Liver (tissue), 9 donors: ENCODE measurements around the gene ABHD2. TPM values are rescaled to one million over a fixed set of nuclear protein-coding genes. Genes with fewer than 3 reads are reported as not detected.

Experiments used
- DNase-seq: peaks from one replicate; pipeline ENCODE4 v3.0.0-alpha.2; 2017; ENCODE audit warnings: low spot score
- H3K27ac ChIP-seq, 2 donors: one replicate each; pipeline ENCODE4 v1.7.0; 2013; ENCODE audit warnings: inconsistent platforms in 2 of 2, low read length in 2 of 2, control low read depth in 1 of 2, low read depth in 1 of 2, mild to moderate bottlenecking in 1 of 2
- H3K27me3 ChIP-seq, 4 donors: one replicate each; pipeline versions ENCODE4 v1.6.1 to v1.7.0; 2013; ENCODE audit warnings: low read length in 3 of 4, inconsistent platforms in 1 of 4, mild to moderate bottlenecking in 1 of 4, moderate library complexity in 1 of 4; ENCODE audit not compliant: control insufficient read depth in 4 of 4, insufficient read depth in 4 of 4
- H3K36me3 ChIP-seq, 4 donors: one replicate each; pipeline versions ENCODE4 v1.6.1 to v1.7.0; 2013; ENCODE audit warnings: low read length in 3 of 4, mild to moderate bottlenecking in 3 of 4, low read depth in 1 of 4, moderate library complexity in 1 of 4; ENCODE audit not compliant: control insufficient read depth in 4 of 4, insufficient read depth in 3 of 4
- H3K4me1 ChIP-seq, 4 donors: one replicate each; pipeline versions ENCODE4 v1.6.1 to v1.7.0; 2013; ENCODE audit warnings: low read length in 3 of 4, mild to moderate bottlenecking in 3 of 4, moderate library complexity in 1 of 4; ENCODE audit not compliant: control insufficient read depth in 4 of 4, insufficient read depth in 4 of 4
- H3K4me3 ChIP-seq, 3 donors: one replicate each; pipeline versions ENCODE4 v1.6.1 to v1.7.0; 2013; ENCODE audit warnings: low read length in 3 of 3, control low read depth in 1 of 3, low read depth in 1 of 3, mild to moderate bottlenecking in 1 of 3
- H3K9ac ChIP-seq, 2 donors: one replicate each; pipeline ENCODE4 v1.7.0; 2013; ENCODE audit warnings: low read length in 2 of 2, mild to moderate bottlenecking in 2 of 2, moderate library complexity in 2 of 2, control low read depth in 1 of 2, low read depth in 1 of 2
- H3K9me3 ChIP-seq, 4 donors: one replicate each; pipeline versions ENCODE4 v1.6.1 to v1.7.0; 2013; ENCODE audit warnings: low read length in 3 of 4; ENCODE audit not compliant: control insufficient read depth in 4 of 4
- CTCF ChIP-seq: fragments of 150-350 bp; IDR thresholded peaks from 2 replicates; pipeline ENCODE4 v1.5.1; 2017; ENCODE audit warnings: improper control_type of control experiment, low read depth, low read length; ENCODE audit not compliant: missing input control
- EGR1 ChIP-seq, 2 donors: IDR thresholded peaks; 2 replicates each; pipeline ENCODE4 v1.6.1; 2016 to 2018; ENCODE audit warnings: antibody characterized with exemption in 2 of 2, low read depth in 2 of 2
- FOXA1 ChIP-seq: IDR thresholded peaks from 2 replicates; pipeline ENCODE4 v1.6.1; 2016; ENCODE audit warnings: antibody characterized with exemption
- FOXA2 ChIP-seq: IDR thresholded peaks from 2 replicates; pipeline ENCODE4 v1.6.1; 2016; ENCODE audit warnings: antibody characterized with exemption
- GABPA ChIP-seq, 2 donors: IDR thresholded peaks in 1 of 2; conservative IDR thresholded peaks in 1 of 2; 2 replicates each; pipeline ENCODE4 v1.6.1; 2016; ENCODE audit warnings: antibody characterized with exemption in 2 of 2, mild to moderate bottlenecking in 1 of 2, moderate library complexity in 1 of 2
- HNF4A ChIP-seq, 2 donors: conservative IDR thresholded peaks; 2 replicates each; pipeline ENCODE4 v1.6.1; 2016; ENCODE audit warnings: antibody characterized with exemption in 2 of 2, mild to moderate bottlenecking in 2 of 2
- HNF4G ChIP-seq: IDR thresholded peaks from 2 replicates; pipeline ENCODE4 v1.6.1; 2016; ENCODE audit warnings: antibody characterized with exemption
- JUND ChIP-seq, 2 donors: IDR thresholded peaks; 2 replicates each; pipeline ENCODE4 v1.6.1; 2016; ENCODE audit warnings: antibody characterized with exemption in 2 of 2
- MAX ChIP-seq: IDR thresholded peaks from 2 replicates; pipeline ENCODE4 v1.6.1; 2016; ENCODE audit warnings: antibody characterized with exemption
- NR2F2 ChIP-seq: IDR thresholded peaks from 2 replicates; pipeline ENCODE4 v1.6.1; 2016; ENCODE audit warnings: antibody characterized with exemption
- RAD21 ChIP-seq, 2 donors: IDR thresholded peaks; 2 replicates each; pipeline ENCODE4 v1.6.1; 2016; ENCODE audit warnings: antibody characterized with exemption in 2 of 2, mild to moderate bottlenecking in 2 of 2
- RXRA ChIP-seq, 2 donors: IDR thresholded peaks; 2 replicates each; pipeline ENCODE4 v1.6.1; 2017 to 2018; ENCODE audit warnings: antibody characterized with exemption in 2 of 2, mild to moderate bottlenecking in 1 of 2
- SP1 ChIP-seq: IDR thresholded peaks from 2 replicates; pipeline ENCODE4 v1.6.1; 2018; ENCODE audit warnings: antibody characterized with exemption, mild to moderate bottlenecking
- TAF1 ChIP-seq: conservative IDR thresholded peaks from 2 replicates; pipeline ENCODE4 v1.6.1; 2016; ENCODE audit warnings: antibody characterized with exemption, mild to moderate bottlenecking
- YY1 ChIP-seq: IDR thresholded peaks from 2 replicates; pipeline ENCODE4 v1.6.1; 2016; ENCODE audit warnings: antibody characterized with exemption, mild to moderate bottlenecking
- WGBS: extraction: QIAGEN DNeasy Blood & Tissue Kit; methylation state at CpG from one replicate; pipeline ENCODE4 v1.1.7; 2013; 5-methylcytosine and 5-hydroxymethylcytosine counted together
- polyA plus RNA-seq, 2 donors: library from polyadenylated mRNA; stranded (reverse) in 1 of 2; unstranded in 1 of 2; fragments of 200-250 nt in 1 of 2; fragments of >200 nt in 1 of 2; fragmentation: Nextera tagmentation in 1 of 2; extraction: Ambion mirVana in 1 of 2; gene quantifications; one replicate each; pipeline versions ENCODE4 v1.2.1 to v1.2.3, GENCODE V29; 2013 to 2015
- total RNA-seq, 2 donors: library from RNA; depleted of rRNA; stranded (reverse); fragments of >200 nt; gene quantifications; one replicate each; pipeline ENCODE4 v1.2.3, GENCODE V29; 2014
- TF ChIP-seq, protein P1 (sequence below): IDR thresholded peaks from 2 replicates; pipeline ENCODE4 v1.6.1; 2016; ENCODE audit warnings: antibody characterized with exemption
- TF ChIP-seq, protein P2 (sequence below): IDR thresholded peaks from 2 replicates; pipeline ENCODE4 v1.6.1; 2016; ENCODE audit warnings: antibody characterized with exemption, mild to moderate bottlenecking
- TF ChIP-seq, protein P3 (sequence below): IDR thresholded peaks from 2 replicates; pipeline ENCODE4 v1.6.1; 2016; ENCODE audit warnings: antibody characterized with exemption
- donor health status: healthy.
- donor health status: healthy.
- donor health status: healthy.
- donor health status: healthy.
- donor health status: healthy.

ABHD2 gene
- total and polyA plus RNA-seq, 4 donors: 34.6 to 663 (median 65.1) TPM

DNA sequence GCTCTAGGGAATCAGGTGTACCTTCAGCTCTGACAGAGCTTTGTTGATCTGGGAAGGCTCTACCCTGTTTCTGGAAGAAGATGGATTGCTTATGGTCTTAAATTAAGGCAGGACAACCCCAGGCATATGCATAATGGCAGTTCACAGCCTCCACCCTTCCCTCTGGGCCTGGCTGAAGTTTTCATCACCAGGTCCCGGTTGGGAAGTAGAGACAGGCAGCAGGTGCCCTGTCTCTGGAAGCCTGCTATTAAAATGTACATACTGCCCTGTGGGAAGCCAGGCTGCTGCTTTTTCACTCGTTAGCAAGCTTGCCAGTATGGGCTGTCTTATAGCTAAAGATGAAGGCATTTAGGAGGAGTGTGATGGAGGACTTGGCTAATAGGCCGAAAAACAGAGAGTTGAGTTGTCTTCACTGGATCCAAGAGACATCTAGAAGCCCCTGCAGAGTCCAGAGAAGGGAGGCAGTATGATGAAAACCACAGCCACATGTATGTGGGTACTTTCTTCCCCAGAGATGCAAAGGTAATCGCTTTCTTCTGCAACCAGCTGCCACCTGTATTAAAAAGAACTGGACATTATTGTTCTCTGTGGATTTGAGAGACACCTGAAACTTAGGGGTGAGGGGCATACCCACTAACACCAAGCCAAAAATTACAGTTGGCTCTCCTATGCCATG, 34.4 kb downstream of the ABHD2 start:
- TF ChIP-seq HNF4A (conservative IDR thresholded peaks at IDR 0.05) (no peak), RXRA (IDR thresholded peaks at IDR 0.05) (no peak), EGR1 (IDR thresholded peaks at IDR 0.05; ENCODE audit: low read depth in 2 of 2) (no peak), SP1 (no peak), TAF1 (no peak), FOXA2 (no peak), GABPA (IDR thresholded peaks at IDR 0.05 in 1 of 2, conservative IDR thresholded peaks at IDR 0.05 in 1 of 2) (no peak), RAD21 (IDR thresholded peaks at IDR 0.05) (no peak), NR2F2 (no peak), JUND (IDR thresholded peaks at IDR 0.05) (no peak), MAX (no peak), HNF4G (no peak), CTCF (no peak), YY1 (no peak), FOXA1 (no peak)
- TF ChIP-seq, protein P1, sequence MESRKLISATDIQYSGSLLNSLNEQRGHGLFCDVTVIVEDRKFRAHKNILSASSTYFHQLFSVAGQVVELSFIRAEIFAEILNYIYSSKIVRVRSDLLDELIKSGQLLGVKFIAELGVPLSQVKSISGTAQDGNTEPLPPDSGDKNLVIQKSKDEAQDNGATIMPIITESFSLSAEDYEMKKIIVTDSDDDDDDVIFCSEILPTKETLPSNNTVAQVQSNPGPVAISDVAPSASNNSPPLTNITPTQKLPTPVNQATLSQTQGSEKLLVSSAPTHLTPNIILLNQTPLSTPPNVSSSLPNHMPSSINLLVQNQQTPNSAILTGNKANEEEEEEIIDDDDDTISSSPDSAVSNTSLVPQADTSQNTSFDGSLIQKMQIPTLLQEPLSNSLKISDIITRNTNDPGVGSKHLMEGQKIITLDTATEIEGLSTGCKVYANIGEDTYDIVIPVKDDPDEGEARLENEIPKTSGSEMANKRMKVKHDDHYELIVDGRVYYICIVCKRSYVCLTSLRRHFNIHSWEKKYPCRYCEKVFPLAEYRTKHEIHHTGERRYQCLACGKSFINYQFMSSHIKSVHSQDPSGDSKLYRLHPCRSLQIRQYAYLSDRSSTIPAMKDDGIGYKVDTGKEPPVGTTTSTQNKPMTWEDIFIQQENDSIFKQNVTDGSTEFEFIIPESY: no peak
- TF ChIP-seq, protein P2, sequence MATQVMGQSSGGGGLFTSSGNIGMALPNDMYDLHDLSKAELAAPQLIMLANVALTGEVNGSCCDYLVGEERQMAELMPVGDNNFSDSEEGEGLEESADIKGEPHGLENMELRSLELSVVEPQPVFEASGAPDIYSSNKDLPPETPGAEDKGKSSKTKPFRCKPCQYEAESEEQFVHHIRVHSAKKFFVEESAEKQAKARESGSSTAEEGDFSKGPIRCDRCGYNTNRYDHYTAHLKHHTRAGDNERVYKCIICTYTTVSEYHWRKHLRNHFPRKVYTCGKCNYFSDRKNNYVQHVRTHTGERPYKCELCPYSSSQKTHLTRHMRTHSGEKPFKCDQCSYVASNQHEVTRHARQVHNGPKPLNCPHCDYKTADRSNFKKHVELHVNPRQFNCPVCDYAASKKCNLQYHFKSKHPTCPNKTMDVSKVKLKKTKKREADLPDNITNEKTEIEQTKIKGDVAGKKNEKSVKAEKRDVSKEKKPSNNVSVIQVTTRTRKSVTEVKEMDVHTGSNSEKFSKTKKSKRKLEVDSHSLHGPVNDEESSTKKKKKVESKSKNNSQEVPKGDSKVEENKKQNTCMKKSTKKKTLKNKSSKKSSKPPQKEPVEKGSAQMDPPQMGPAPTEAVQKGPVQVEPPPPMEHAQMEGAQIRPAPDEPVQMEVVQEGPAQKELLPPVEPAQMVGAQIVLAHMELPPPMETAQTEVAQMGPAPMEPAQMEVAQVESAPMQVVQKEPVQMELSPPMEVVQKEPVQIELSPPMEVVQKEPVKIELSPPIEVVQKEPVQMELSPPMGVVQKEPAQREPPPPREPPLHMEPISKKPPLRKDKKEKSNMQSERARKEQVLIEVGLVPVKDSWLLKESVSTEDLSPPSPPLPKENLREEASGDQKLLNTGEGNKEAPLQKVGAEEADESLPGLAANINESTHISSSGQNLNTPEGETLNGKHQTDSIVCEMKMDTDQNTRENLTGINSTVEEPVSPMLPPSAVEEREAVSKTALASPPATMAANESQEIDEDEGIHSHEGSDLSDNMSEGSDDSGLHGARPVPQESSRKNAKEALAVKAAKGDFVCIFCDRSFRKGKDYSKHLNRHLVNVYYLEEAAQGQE: no peak
- TF ChIP-seq, protein P3, sequence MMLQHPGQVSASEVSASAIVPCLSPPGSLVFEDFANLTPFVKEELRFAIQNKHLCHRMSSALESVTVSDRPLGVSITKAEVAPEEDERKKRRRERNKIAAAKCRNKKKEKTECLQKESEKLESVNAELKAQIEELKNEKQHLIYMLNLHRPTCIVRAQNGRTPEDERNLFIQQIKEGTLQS: no peak
- Histone ChIP-seq H3K4me3 (no peak overlapping the region), H3K9me3 (no peaks in the 10 kb centered on the region), H3K9ac (peak overlapping the region in 1 of 2 donors; percentile 25), H3K27ac (peak overlapping the region; percentile 91 to 96), H3K36me3 (peaks cover 0 to 25% (median 7%) of the 10 kb centered on the region in 4 donors), H3K4me1 (peaks cover 17 to 77% (median 44%) of the 10 kb centered on the region in 4 donors), H3K27me3 (no peaks in the 10 kb centered on the region)
- 93% methylated on average over 4 of the region's 4 CpGs for WGBS
- no peak for DNase-seq
